Stimulated activated CD8-positive, alpha-beta memory T cell treated with anti-CD3 and anti-CD28 coated beads, Interleukin-15, amount 100 ng/mL, for 4 hours (primary cell): ENCODE results near the gene TMEM187.
"Not testable (repeated sequence)": the region's sequence is repeated elsewhere in the genome, so short reads cannot be mapped to it uniquely, and the experiment has no call there.

Experiments
- DNase-seq, 2 donors: peaks; one replicate each; pipeline ENCODE4 v3.0.0-alpha.2; 2020; ENCODE audit warnings: low read depth in 2 of 2

TMEM187 gene

GRCh38 chrX:153971124-153971449, 1.5 kb upstream of the TMEM187 start:
- DNase-seq, result peak; percentile 79 to 88

GRCh38 chrX:153971450-153972367, 845 bp upstream of the TMEM187 start, which contains the start of gene HCFC1:
Gene HCFC1 (minus strand): TSS chrX:153971818. CDS start chrX:153970840, 978 bp downstream.
- DNase-seq, result peak; percentile 83 to 88

DNA sequence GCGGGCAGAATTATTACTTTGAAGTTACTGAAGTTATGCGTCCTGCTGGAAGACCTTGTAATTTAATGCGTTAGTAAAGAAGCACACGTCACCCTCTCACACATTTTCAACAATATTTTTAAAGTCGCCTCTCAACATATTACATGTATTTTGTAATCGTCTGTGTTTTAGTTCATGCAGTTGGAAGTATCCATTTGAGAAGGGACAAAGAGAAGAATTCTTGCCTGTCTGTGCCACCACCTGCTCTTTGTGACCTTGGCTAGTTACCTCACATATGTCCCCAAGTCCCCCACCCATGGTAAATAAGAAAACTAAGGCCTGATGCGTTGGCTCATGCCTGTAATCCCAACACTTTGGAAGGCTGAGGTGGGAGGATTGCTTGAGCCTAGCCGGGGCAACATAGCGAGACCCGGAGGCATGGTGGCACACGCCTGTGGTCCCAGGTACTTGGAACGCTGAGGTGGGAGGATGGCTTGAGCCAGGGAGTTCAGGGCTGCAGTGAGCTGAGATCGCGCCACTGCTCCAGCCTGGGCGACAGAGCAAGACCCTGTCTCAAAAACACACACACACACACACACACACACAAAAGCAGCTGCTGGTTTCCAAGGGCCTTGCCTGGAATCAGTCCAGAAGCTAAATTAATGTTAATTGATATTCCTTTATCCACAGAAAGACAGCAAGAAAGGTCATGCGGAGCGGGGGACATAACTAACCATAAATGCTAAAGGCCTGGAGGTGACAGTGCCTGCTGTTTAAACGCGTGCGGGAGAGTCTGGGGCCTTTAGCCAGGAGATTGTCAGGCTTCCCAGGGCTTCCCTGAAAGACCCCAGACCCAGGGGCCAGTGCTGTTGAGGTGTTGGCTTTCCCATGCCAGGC, 811 bp downstream of the TMEM187 start:
- no peak for DNase-seq

DNA sequence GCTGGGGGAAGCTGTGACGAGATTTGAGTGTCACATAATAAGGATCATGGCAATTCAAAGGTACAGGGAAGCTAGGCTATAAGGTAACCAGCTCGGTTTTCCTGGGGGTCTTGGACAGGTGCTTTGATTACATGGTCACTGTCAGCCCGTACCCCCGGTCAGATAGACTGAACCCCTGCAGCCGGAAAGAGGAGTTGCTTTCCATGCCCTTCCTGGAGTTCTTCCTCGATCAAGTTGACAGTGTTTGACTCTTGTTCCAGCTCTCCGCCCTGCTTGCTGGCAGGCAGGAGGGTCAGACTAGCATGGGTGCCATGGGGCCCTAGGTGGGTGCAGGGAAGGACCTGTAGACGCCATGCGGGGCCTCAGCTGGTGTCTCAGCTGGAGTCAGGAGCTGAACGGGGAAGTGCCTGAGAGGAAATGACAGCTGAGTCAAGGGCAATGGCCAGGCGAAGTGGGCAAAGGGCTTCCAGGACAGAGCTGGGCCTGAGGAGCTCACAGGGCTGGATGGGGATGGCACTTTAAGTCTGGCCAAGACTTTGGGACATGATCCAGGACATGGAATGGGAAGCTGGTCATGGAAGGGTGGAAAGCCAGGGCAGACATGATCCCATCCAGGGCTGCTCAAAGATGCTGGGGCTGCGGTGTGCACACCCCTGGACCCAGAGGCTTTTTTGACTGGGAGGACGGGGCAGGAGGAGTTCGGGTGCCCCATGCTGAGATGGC, 1.6 kb downstream of the TMEM187 start:
- DNase-seq, result no peak

GRCh38 chrX:153974726-153975286, 2.3 kb downstream of the TMEM187 start:
- no peak for DNase-seq

- not testable (repeated sequence) for DNase-seq
Observed at GRCh38 chrX:153980394-153980793, 7.8 kb downstream of the TMEM187 start.

- no peak for DNase-seq
Observed at GRCh38 chrX:153981231-153981630, 8.7 kb downstream of the TMEM187 start.

GRCh38 chrX:153981771-153982533, 9.4 kb downstream of the TMEM187 start:
- no peak for DNase-seq

DNA sequence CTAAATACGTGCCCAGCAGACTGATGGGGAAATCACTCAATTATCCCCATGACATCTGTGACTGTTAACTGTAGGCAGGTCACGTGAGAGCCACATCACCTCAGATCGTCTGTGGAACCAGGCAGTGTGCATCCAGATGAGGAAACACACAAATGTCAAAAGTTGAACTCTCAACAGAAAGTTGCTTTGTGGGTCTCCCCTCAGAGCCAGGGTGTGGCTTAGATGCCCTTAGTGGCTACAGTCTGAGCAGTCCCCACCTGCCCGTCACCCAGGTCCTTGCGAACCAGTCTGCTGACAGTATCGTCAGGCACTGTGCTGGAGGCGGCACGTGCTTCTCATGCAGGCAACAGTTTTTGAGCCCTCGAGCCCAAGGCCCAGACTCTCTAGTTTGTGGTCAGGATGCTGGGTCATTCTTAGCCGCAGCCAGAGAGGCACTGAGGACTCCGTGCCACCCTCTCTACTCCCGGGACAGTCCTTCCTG, 10.8 kb downstream of the TMEM187 start:
- no peak for DNase-seq

GRCh38 chrX:153984351-153985178, 12.0 kb downstream of the TMEM187 start:
- no peak for DNase-seq

DNA sequence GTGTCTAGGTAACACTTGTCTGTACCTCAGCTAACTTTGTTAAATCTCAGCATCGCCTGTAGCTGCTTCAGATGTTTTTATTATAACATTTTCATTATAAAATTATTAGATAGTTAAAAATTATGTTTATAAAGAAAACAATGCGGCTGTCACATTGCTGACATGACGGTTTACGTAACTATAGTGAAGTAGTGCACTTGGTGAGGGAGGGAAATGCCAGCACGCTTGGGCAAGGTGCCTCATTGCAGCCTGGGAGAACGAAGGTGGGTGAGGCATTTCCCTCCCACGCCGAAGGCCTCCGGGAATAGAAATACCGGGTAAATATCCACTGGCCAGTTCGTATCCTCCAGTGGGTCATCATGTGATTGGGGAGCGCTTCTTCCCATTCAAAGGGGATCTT, 15.9 kb downstream of the TMEM187 start:
- no peak for DNase-seq

DNA sequence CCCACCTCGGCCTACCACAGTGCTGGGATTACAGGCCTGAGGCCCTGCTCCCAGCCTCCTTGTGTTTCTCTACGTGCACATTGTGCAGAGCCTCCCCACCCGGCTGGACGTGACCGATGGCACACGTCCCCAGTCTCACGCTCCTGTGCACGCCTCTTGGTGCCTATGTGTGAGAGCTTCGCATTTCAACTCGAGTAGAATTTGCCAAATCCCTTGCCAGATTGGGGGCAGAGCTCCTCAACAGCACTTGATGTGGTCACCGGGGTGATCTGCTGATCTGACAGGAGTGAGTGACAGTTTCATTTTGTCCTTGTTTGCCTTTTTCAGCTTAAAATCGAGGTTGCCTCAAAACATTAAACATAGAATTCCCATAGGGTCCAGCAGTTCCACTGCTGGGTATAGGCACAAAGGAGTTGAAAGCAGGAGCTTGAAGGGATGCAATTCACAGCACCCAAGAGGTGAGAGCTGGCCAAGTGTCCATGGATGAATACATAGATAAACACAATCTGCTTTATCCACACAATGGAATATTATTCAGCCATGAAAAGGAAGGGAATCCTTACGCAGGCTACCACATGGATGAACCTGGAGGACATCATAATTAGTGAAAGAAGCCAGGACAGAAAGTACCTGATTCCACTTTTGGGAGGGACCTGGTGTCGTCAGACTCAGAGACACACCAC, 17.6 kb downstream of the TMEM187 start:
- no peak for DNase-seq

DNA sequence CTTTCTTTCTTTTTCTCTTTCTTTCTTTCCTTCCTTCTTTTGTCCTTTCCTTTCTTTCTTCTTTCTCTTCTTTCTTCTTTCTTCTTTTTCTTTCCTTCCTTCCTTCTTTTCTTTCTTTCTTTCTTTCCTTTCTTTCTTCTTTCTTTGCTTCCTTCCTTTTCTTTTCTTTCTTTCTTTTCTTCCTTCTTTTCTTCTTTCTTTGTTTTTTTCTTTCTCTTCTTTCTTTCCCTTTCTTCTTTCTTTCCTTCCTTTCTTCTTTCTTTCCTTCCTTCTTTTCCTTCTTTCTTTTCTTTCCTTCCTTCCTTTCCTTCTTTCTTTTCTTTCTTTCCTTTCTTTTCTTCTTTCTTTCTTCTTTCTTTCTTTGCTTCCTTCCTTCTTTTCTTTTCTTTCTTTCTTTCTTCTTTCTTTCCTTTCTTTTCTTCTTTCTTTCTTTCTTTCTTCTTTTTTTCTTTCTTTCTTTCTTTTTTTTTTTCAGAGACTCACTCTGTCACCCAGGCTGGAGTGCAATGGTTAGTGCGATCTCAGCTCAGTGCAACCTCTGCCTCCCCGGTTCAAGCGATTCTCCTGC, 18.5 kb downstream of the TMEM187 start:
- no peak for DNase-seq

DNA sequence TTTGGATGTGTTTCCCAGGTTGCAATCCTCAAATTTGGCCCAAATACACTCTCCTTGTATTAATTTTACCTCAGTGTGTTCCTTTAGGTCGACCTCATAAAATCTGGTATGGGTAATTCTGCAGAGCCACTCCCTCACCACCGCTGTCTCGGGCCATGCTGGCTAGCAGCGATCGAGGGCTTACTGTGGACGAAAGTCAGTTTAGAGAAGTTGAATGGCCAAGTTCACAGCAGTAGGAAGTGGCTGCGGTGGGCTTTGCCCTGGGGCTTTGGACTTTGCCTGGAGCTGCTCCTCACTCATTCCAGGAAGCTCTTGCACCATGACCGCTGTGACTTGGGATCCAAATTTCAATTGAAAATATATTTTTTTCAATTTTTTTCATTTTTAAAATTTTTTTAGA, 19.6 kb downstream of the TMEM187 start:
- DNase-seq, result no peak

GRCh38 chrX:153993079-153993478, 20.5 kb downstream of the TMEM187 start:
- no peak for DNase-seq

GRCh38 chrX:153993978-153994377, 21.4 kb downstream of the TMEM187 start:
- DNase-seq, result no peak

GRCh38 chrX:153994398-153994797, 21.8 kb downstream of the TMEM187 start:
- DNase-seq, result not testable (repeated sequence)

- DNase-seq, result no peak
Observed at GRCh38 chrX:153995504-153995903, 22.9 kb downstream of the TMEM187 start.
